Keratinocyte (primary cell): ENCODE measurements around the gene NDUFA3. TPM values are rescaled to one million over a fixed set of nuclear protein-coding genes. Genes with fewer than 3 reads are reported as not detected.
"Not testable (repeated sequence)": the region's sequence is repeated elsewhere in the genome, so short reads cannot be mapped to it uniquely, and the experiment has no call there.

Source experiments
- DNase-seq: peaks from one replicate; pipeline ENCODE4 v3.0.0-alpha.2; 2011; ENCODE audit warnings: low read depth, missing footprints, low spot score
- FAIRE-seq: peaks from 2 replicates; lab custom pipeline; 2011; peaks lifted over from hg19 to GRCh38; lab: Jason Lieb, UNC
- H2AFZ ChIP-seq: 2 replicates; pipeline ENCODE4 v1.6.0; 2012; ENCODE audit warnings: low read length, control low read depth, inconsistent platforms; ENCODE audit not compliant: control insufficient read depth
- H3K27ac ChIP-seq: 2 replicates; pipeline ENCODE4 v1.5.1; 2011; ENCODE audit warnings: low read length; ENCODE audit not compliant: control insufficient read depth, insufficient read depth
- H3K27me3 ChIP-seq: 3 replicates; pipeline ENCODE4 v1.6.0; 2011; ENCODE audit warnings: low read length; ENCODE audit not compliant: control insufficient read depth, insufficient read depth; ENCODE audit errors: extremely low read depth
- H3K36me3 ChIP-seq, 2 experiments: 2 replicates in 1 of 2; 3 replicates in 1 of 2; pipeline ENCODE4 v1.5.1; 2011; ENCODE audit warnings: low read length in 2 of 2, mild to moderate bottlenecking in 1 of 2; ENCODE audit not compliant: control insufficient read depth in 2 of 2, insufficient read depth in 2 of 2; ENCODE audit errors: extremely low read depth in 1 of 2
- H3K4me1 ChIP-seq: 3 replicates; pipeline ENCODE4 v1.5.1; 2011; ENCODE audit warnings: low read length; ENCODE audit not compliant: control insufficient read depth, insufficient read depth; ENCODE audit errors: extremely low read depth
- H3K4me2 ChIP-seq: 3 replicates; pipeline ENCODE4 v1.6.0; 2011; ENCODE audit warnings: low read depth, low read length; ENCODE audit not compliant: control insufficient read depth, insufficient read depth; ENCODE audit errors: extremely low read depth
- H3K4me3 ChIP-seq, 3 experiments: fragments of 200-600 bp in 1 of 3; sonication (generic) in 1 of 3; 2 replicates in 2 of 3; 3 replicates in 1 of 3; pipeline ENCODE4 v1.5.1; 2011 to 2016; ENCODE audit warnings: low read length in 3 of 3, mild to moderate bottlenecking in 3 of 3, control low read depth in 2 of 3, inconsistent platforms in 1 of 3, low read depth in 1 of 3, mixed read lengths in 1 of 3, mixed run types in 1 of 3, moderate library complexity in 1 of 3; ENCODE audit not compliant: control insufficient read depth in 2 of 3, insufficient read depth in 2 of 3; ENCODE audit errors: extremely low read depth in 1 of 3
- H3K79me2 ChIP-seq: 2 replicates; pipeline ENCODE4 v1.6.0; 2012; ENCODE audit warnings: low read length; ENCODE audit not compliant: control insufficient read depth, insufficient read depth
- H3K9ac ChIP-seq: 3 replicates; pipeline ENCODE4 v1.6.0; 2011; ENCODE audit warnings: low read length; ENCODE audit not compliant: control insufficient read depth, insufficient read depth; ENCODE audit errors: extremely low read depth
- H3K9me1 ChIP-seq: 3 replicates; pipeline ENCODE4 v1.6.0; 2011; ENCODE audit warnings: low read length; ENCODE audit not compliant: control insufficient read depth, insufficient read depth; ENCODE audit errors: extremely low read depth
- H3K9me3 ChIP-seq: 2 replicates; pipeline ENCODE4 v1.5.1; 2012; ENCODE audit warnings: low read depth, low read length; ENCODE audit not compliant: control insufficient read depth
- H4K20me1 ChIP-seq: 3 replicates; pipeline ENCODE4 v1.6.0; 2011; ENCODE audit warnings: low read length; ENCODE audit not compliant: control insufficient read depth, insufficient read depth; ENCODE audit errors: extremely low read depth
- EZH2 ChIP-seq: IDR thresholded peaks from one replicate; pipeline ENCODE4 v1.6.1; 2012; ENCODE audit warnings: inconsistent platforms, mild to moderate bottlenecking, low read length, moderate library complexity
- dilution Hi-C: fragments of 300-500 bp; cut with MboI; formaldehyde crosslinking; loops from one replicate; pipeline ENCODE4 v1.7.0; 2020; ENCODE audit warnings: low sequenced_read_pairs; ENCODE audit not compliant: extremely low pct_ligation_motif_present
- polyA plus RNA-seq, 5 experiments: library from polyadenylated mRNA; depleted of rRNA in 3 of 5; stranded (reverse) in 3 of 5; stranded (forward) in 1 of 5; unstranded in 1 of 5; fragments of >200 nt; gene quantifications; 1 replicate in 1 of 5; 2 replicates in 3 of 5; 3 replicates in 1 of 5; pipeline versions ENCODE4 v1.2.1 to v1.2.3, GENCODE V29; 2011 to 2012; ENCODE audit warnings: missing spikeins in 2 of 5, low read depth in 1 of 5, low replicate concordance in 1 of 5
- TF ChIP-seq, protein P1 (sequence below), 3 experiments: IDR thresholded peaks in 1 of 3; conservative IDR thresholded peaks in 1 of 3; optimal IDR thresholded peaks in 1 of 3; 2 replicates in 2 of 3; 3 replicates in 1 of 3; pipeline versions ENCODE3 to v1.5.1; 2011; ENCODE audit warnings: low read length in 3 of 3, mild to moderate bottlenecking in 3 of 3, moderate library complexity in 2 of 3, control low read depth in 1 of 3, inconsistent platforms in 1 of 3; ENCODE audit not compliant: insufficient read depth in 2 of 3; ENCODE audit errors: extremely low read depth in 1 of 3

NDUFA3 gene
- polyA plus RNA-seq, 1 donor (not counting 4 experiments of a cell fraction or from before 2014, with no cell fraction given), result 41.9 TPM

DNA sequence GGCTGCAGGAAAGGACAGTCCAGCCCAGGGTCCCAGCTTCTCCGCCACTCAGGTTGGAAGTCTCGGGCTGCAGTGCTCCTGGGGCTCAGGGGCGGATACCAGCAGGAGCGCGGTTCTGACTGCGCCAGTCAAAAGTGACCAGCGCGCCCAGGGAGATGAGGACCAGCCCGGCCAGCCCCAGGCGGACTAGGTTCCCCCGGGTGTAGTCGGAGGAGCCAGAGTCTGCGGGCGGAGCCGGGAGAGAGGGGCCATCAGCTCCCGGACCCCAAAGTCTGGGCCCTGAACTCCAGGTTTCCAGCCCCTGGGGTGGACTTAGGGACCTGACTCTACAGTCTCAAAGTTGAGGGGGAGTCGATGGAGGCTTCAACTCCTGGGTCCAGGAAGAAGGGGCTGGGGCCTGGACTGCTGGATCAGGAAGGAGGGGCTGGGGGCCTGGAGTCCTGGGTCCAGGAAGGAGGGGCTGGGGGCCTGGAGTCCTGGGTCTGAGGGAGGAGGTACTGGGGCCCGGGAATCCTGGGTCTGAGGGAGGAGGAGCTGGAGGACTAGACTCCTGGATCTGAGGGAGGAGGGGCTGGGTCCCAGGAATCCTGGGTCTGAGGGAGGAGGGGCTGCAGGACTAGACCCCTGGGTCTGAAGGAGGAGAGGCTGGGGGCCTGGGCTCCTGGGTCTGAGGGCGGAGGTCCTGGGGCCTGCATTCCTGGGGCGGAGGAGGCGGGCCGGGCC lies 7.4 kb upstream of the NDUFA3 start:
- Histone ChIP-seq H3K9me3 (no peaks in the 10 kb centered on the region), H3K4me2 (peak overlapping the region; percentile 82), H3K27me3 (no peaks in the 10 kb centered on the region), H3K36me3 (no peaks in the 10 kb centered on the region), H3K4me1 (peaks cover 7% of the 10 kb centered on the region), H3K9me1 (no peaks in the 10 kb centered on the region), H3K9ac (peak overlapping the region; percentile 33), H4K20me1 (no peaks in the 10 kb centered on the region), H2AFZ (peak overlapping the region; percentile 92), H3K4me3 (peak overlapping the region in 2 of 3 experiments; percentile 32 to 36), H3K79me2 (no peaks in the 10 kb centered on the region), H3K27ac (no peak overlapping the region)
- TF ChIP-seq, protein P1, sequence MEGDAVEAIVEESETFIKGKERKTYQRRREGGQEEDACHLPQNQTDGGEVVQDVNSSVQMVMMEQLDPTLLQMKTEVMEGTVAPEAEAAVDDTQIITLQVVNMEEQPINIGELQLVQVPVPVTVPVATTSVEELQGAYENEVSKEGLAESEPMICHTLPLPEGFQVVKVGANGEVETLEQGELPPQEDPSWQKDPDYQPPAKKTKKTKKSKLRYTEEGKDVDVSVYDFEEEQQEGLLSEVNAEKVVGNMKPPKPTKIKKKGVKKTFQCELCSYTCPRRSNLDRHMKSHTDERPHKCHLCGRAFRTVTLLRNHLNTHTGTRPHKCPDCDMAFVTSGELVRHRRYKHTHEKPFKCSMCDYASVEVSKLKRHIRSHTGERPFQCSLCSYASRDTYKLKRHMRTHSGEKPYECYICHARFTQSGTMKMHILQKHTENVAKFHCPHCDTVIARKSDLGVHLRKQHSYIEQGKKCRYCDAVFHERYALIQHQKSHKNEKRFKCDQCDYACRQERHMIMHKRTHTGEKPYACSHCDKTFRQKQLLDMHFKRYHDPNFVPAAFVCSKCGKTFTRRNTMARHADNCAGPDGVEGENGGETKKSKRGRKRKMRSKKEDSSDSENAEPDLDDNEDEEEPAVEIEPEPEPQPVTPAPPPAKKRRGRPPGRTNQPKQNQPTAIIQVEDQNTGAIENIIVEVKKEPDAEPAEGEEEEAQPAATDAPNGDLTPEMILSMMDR (optimal IDR thresholded peaks at IDR 0.05 in 1 of 3, IDR thresholded peaks at IDR 0.05 in 1 of 3, conservative IDR thresholded peaks at IDR 0.05 in 1 of 3; ENCODE audit: extremely low read depth in 1 of 3, insufficient read depth in 2 of 3, low read length in 3 of 3), result no peak
- TF ChIP-seq EZH2, result no peak
- dilution Hi-C loops, result no loop called here
- no peak for FAIRE-seq
- no peak for DNase-seq

DNA sequence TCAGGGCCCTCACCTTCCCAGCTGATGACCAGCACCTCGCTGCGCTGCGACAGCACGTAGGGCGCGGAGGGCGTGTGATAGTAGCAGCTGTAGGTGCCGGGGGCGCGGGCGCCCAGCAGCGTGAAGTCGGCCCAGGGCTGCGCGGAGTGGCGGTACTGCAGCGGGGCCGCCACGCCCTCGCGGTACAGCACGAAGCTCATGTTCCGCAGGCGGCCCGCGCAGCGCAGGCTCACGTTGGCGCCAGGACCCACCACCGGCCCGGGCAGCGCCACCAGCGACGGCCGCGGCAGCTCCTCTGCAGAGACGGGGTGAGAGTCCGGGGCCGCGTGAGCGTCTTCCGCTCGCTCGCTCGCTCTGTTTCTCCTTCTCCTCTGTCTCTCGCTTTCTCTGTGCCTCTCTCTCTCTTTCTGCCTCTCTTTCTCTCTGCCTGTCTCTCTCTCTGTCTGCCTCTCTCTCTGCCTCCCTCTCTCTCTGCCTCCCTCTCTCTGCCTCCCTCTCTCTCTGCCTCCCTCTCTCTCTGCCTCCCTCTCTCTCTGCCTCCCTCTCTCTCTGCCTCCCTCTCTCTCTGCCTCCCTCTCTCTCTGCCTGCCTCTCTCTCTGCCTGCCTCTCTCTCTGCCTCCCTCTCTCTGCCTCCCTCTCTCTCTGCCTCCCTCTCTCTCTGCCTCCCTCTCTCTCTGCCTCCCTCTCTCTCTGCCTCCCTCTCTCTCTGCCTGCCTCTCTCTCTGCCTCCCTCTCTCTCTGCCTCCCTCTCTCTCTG lies 6.6 kb upstream of the NDUFA3 start:
- H3K27ac ChIP-seq, H3K27me3 ChIP-seq, H3K36me3 ChIP-seq, H3K79me2 ChIP-seq, H3K9me1 ChIP-seq, FAIRE-seq, H3K9me3 ChIP-seq, DNase-seq, H4K20me1 ChIP-seq, dilution Hi-C loops, H3K4me1 ChIP-seq: not testable (repeated sequence)
- H3K9ac ChIP-seq, result peak overlapping the region; percentile 33
- TF ChIP-seq, protein P1 (optimal IDR thresholded peaks at IDR 0.05 in 1 of 3, IDR thresholded peaks at IDR 0.05 in 1 of 3, conservative IDR thresholded peaks at IDR 0.05 in 1 of 3; ENCODE audit: extremely low read depth in 1 of 3, insufficient read depth in 2 of 3, low read length in 3 of 3), result peak in 1 of 3 experiments; percentile 34
- peak overlapping the region; percentile 82 for H3K4me2 ChIP-seq
- peak overlapping the region; percentile 36 to 64 (median 36) for H3K4me3 ChIP-seq
- peak overlapping the region; percentile 92 for H2AFZ ChIP-seq
